ENCODE results near the gene SHB. TPM values are rescaled to one million over a fixed set of nuclear protein-coding genes. Genes with fewer than 3 reads are reported as not detected.

Gene SHB
- total RNA-seq, 2 experiments from 2014 or later, result 1.1 to 1.2 TPM

- no peak overlapping the region for H3K4me3 ChIP-seq (ENCODE audit: low read length)
- DNase-seq (peak in 3 of 14 experiments; percentile 24 to 71 (median 65)), ATAC-seq (ENCODE audit: poor library complexity) (no peak)
- Mint-ChIP-seq H3K4me3 (no peak overlapping the region), H3K36me3 (ENCODE audit: low read depth) (peaks cover 6% of the 10 kb centered on the region), H3K4me1 (ENCODE audit: low read depth) (peaks cover 12% of the 10 kb centered on the region), H3K27me3 (peaks cover 5% of the 10 kb centered on the region), H3K27ac (no peak overlapping the region), H3K9me3 (no peaks in the 10 kb centered on the region)
- no peaks in the 10 kb centered on the region for H3K9me3 ChIP-seq (ENCODE audit: control insufficient read depth in 1 of 2, insufficient read depth in 1 of 2, low read length in 2 of 2)
- intact Hi-C loops (cut with DNase I, micrococcal nuclease), result no loop called here
- ChIA-PET CTCF (no interaction called here), POLR2A (no interaction called here)
- H3K27me3 ChIP-seq (ENCODE audit: control insufficient read depth in 1 of 2, insufficient read depth in 2 of 2, low read length in 2 of 2), result no peaks in the 10 kb centered on the region
- H3K36me3 ChIP-seq (ENCODE audit: insufficient read depth, low read length), result no peaks in the 10 kb centered on the region
- TF ChIP-seq CTCF (IDR thresholded peaks at IDR 0.05), result no peak
- peaks cover 11% of the 10 kb centered on the region for H3K4me1 ChIP-seq (ENCODE audit: insufficient read depth, low read length)
- H3K27ac ChIP-seq (ENCODE audit: low read depth in 1 of 2, low read length in 2 of 2), result no peak overlapping the region
These were observed 160.3 kb downstream of the SHB start for GRCh38 chr9:37908698-37909186.

GRCh38 chr9:37908283-37908682 is 160.7 kb downstream of the SHB start:
- Histone ChIP-seq H3K27me3 (ENCODE audit: control insufficient read depth in 1 of 2, insufficient read depth in 2 of 2, low read length in 2 of 2) (no peaks in the 10 kb centered on the region), H3K36me3 (ENCODE audit: insufficient read depth, low read length) (no peaks in the 10 kb centered on the region), H3K4me1 (ENCODE audit: insufficient read depth, low read length) (peaks cover 14% of the 10 kb centered on the region), H3K4me3 (ENCODE audit: low read length) (no peak overlapping the region), H3K27ac (ENCODE audit: low read depth in 1 of 2, low read length in 2 of 2) (no peak overlapping the region), H3K9me3 (ENCODE audit: control insufficient read depth in 1 of 2, insufficient read depth in 1 of 2, low read length in 2 of 2) (no peaks in the 10 kb centered on the region)
- peaks cover 7% of the 10 kb centered on the region for H3K36me3 Mint-ChIP-seq (ENCODE audit: low read depth)
- no peak overlapping the region for H3K27ac Mint-ChIP-seq
- no peaks in the 10 kb centered on the region for H3K9me3 Mint-ChIP-seq
- peaks cover 14% of the 10 kb centered on the region for H3K4me1 Mint-ChIP-seq (ENCODE audit: low read depth)
- intact Hi-C loops (cut with DNase I, micrococcal nuclease), result no loop called here
- DNase-seq (no peak), ATAC-seq (ENCODE audit: poor library complexity) (no peak)
- peaks cover under 1% of the 10 kb centered on the region for H3K27me3 Mint-ChIP-seq
- ChIA-PET CTCF (no interaction called here), POLR2A (no interaction called here)
- no peak for TF ChIP-seq CTCF (IDR thresholded peaks at IDR 0.05)
- no peak overlapping the region for H3K4me3 Mint-ChIP-seq

- ATAC-seq (ENCODE audit: poor library complexity) (no peak), DNase-seq (no peak)
- Histone ChIP-seq H3K27me3 (ENCODE audit: control insufficient read depth in 1 of 2, insufficient read depth in 2 of 2, low read length in 2 of 2) (no peaks in the 10 kb centered on the region), H3K36me3 (ENCODE audit: insufficient read depth, low read length) (no peaks in the 10 kb centered on the region), H3K4me1 (ENCODE audit: insufficient read depth, low read length) (peaks cover 20% of the 10 kb centered on the region), H3K27ac (ENCODE audit: low read depth in 1 of 2, low read length in 2 of 2) (no peak overlapping the region), H3K4me3 (ENCODE audit: low read length) (no peak overlapping the region), H3K9me3 (ENCODE audit: control insufficient read depth in 1 of 2, insufficient read depth in 1 of 2, low read length in 2 of 2) (no peaks in the 10 kb centered on the region)
- Mint-ChIP-seq H3K36me3 (ENCODE audit: low read depth) (peaks cover 13% of the 10 kb centered on the region), H3K4me3 (peak overlapping the region; percentile 68), H3K9me3 (no peaks in the 10 kb centered on the region), H3K27me3 (no peaks in the 10 kb centered on the region), H3K4me1 (ENCODE audit: low read depth) (peaks cover 31% of the 10 kb centered on the region), H3K27ac (peak overlapping the region; percentile 63)
- TF ChIP-seq CTCF (IDR thresholded peaks at IDR 0.05), result no peak
- intact Hi-C loops (cut with DNase I, micrococcal nuclease), result no loop called here
- POLR2A ChIA-PET, result interaction anchor here (0.6 kb wide), 1 partner anchor 26 kb away, joined by 3 read pairs; no protein-coding TSS in a partner anchor
- CTCF ChIA-PET, result no interaction called here
These were observed 162.5 kb downstream of the SHB start for GRCh38 chr9:37906312-37907239.
